HT-29 (cell line): ENCODE results near the gene THBS1. TPM values are rescaled to one million over a fixed set of nuclear protein-coding genes. Genes with fewer than 3 reads are reported as not detected.

ENCODE experiments used
- DNase-seq: peaks from one replicate; pipeline ENCODE4 v3.0.0-alpha.2; 2015; ENCODE audit warnings: low spot score
- total RNA-seq: library from RNA; depleted of rRNA; stranded (reverse); fragments of >200 nt; shearing (Covaris generic); gene quantifications from 2 replicates; pipeline ENCODE4 v1.2.3, GENCODE V29; 2014; rRNA removed

The THBS1 gene
- total RNA-seq, 1 experiment from 2014 or later: 5.6 TPM

- no peak for DNase-seq
These were observed 48.5 kb downstream of the THBS1 start for GRCh38 chr15:39629371-39629770.

GRCh38 chr15:39629906-39630305, 49.0 kb downstream of the THBS1 start:
- no peak for DNase-seq

- no peak for DNase-seq
These were observed 50.5 kb downstream of the THBS1 start for GRCh38 chr15:39631357-39631756.

GRCh38 chr15:39638041-39638440, 57.2 kb downstream of the THBS1 start:
- DNase-seq: no peak

- DNase-seq: no peak
These were observed 58.2 kb downstream of the THBS1 start for GRCh38 chr15:39639037-39639436.

GRCh38 chr15:39640665-39641064, 59.8 kb downstream of the THBS1 start:
- DNase-seq: no peak

GRCh38 chr15:39641191-39641889, 60.5 kb downstream of the THBS1 start:
- DNase-seq: no peak

- peak; percentile 37 for DNase-seq
These were observed 61.2 kb downstream of the THBS1 start for GRCh38 chr15:39642011-39642640.

- DNase-seq: no peak
These were observed 62.8 kb downstream of the THBS1 start for GRCh38 chr15:39643727-39644126.

GRCh38 chr15:39644136-39644535, 63.3 kb downstream of the THBS1 start:
- DNase-seq: no peak

GRCh38 chr15:39645138-39645975, 64.5 kb downstream of the THBS1 start:
- no peak for DNase-seq

- no peak for DNase-seq
These were observed 65.0 kb downstream of the THBS1 start for GRCh38 chr15:39645976-39646257.

GRCh38 chr15:39646425-39646824, 65.5 kb downstream of the THBS1 start:
- no peak for DNase-seq

Other genes with a start within 250 kb of the THBS1 start
- gene FSIP1, start 201.8 kb downstream of the THBS1 start, total RNA-seq: 0.48 and 2.1 TPM in 2 replicates